Kidney tubule cell (primary cell): ENCODE results near the gene DUSP8.
"Not testable (repeated sequence)": the region's sequence is repeated elsewhere in the genome, so short reads cannot be mapped to it uniquely, and the experiment has no call there.

ENCODE experiments used
- DNase-seq: peaks from one replicate; pipeline ENCODE4 v3.0.0-alpha.2; 2018; ENCODE audit warnings: low spot score

DUSP8 gene

GRCh38 chr11:1586699-1587098, 14.6 kb upstream of the DUSP8 start:
- no peak for DNase-seq

- DNase-seq: not testable (repeated sequence)
Observed at GRCh38 chr11:1584661-1585370, 12.7 kb upstream of the DUSP8 start, which contains the start of gene KRTAP5-1. TSS of gene KRTAP5-1 (minus strand) at chr11:1585283. CDS start at chr11:1585249, 34 bp downstream.

- DNase-seq: not testable (repeated sequence)
Observed at GRCh38 chr11:1582909-1583308, 10.8 kb upstream of the DUSP8 start.

GRCh38 chr11:1581976-1582375, 9.9 kb upstream of the DUSP8 start:
- no peak for DNase-seq

- DNase-seq: no peak
Observed at GRCh38 chr11:1576825-1577224, 4.8 kb upstream of the DUSP8 start.

- DNase-seq: not testable (repeated sequence)
Observed at GRCh38 chr11:1575756-1576155, 3.7 kb upstream of the DUSP8 start.

GRCh38 chr11:1574933-1575242, 2.8 kb upstream of the DUSP8 start:
- no peak for DNase-seq

GRCh38 chr11:1574238-1574932, 2.3 kb upstream of the DUSP8 start:
- peak; percentile 68 for DNase-seq

GRCh38 chr11:1573903-1574237, 1.8 kb upstream of the DUSP8 start:
- peak; percentile 78 for DNase-seq

- DNase-seq: peak; percentile 40
Observed at GRCh38 chr11:1573077-1573902, 1.2 kb upstream of the DUSP8 start.

GRCh38 chr11:1571760-1572196, 293 bp downstream of the DUSP8 start:
- DNase-seq: no peak

GRCh38 chr11:1570896-1571759, 943 bp downstream of the DUSP8 start:
- no peak for DNase-seq

GRCh38 chr11:1570531-1570895, 1.6 kb downstream of the DUSP8 start:
- no peak for DNase-seq

- DNase-seq: no peak
Observed at GRCh38 chr11:1570001-1570453, 2.0 kb downstream of the DUSP8 start.

- DNase-seq: no peak
Observed at GRCh38 chr11:1569251-1569780, 2.8 kb downstream of the DUSP8 start.

- DNase-seq: no peak
Observed at GRCh38 chr11:1568441-1568911, 3.6 kb downstream of the DUSP8 start.

GRCh38 chr11:1567721-1568100, 4.4 kb downstream of the DUSP8 start:
- no peak for DNase-seq

GRCh38 chr11:1567052-1567720, 4.9 kb downstream of the DUSP8 start:
- no peak for DNase-seq

GRCh38 chr11:1566381-1567051, 5.6 kb downstream of the DUSP8 start:
- DNase-seq: no peak

GRCh38 chr11:1565904-1566247, 6.2 kb downstream of the DUSP8 start:
- DNase-seq: no peak
